ENCODE measurements around the gene ERG. TPM values are rescaled to one million over a fixed set of nuclear protein-coding genes. Genes with fewer than 3 reads are reported as not detected.

ERG gene
- total RNA-seq, 2 experiments from 2014 or later = not detected

DNA sequence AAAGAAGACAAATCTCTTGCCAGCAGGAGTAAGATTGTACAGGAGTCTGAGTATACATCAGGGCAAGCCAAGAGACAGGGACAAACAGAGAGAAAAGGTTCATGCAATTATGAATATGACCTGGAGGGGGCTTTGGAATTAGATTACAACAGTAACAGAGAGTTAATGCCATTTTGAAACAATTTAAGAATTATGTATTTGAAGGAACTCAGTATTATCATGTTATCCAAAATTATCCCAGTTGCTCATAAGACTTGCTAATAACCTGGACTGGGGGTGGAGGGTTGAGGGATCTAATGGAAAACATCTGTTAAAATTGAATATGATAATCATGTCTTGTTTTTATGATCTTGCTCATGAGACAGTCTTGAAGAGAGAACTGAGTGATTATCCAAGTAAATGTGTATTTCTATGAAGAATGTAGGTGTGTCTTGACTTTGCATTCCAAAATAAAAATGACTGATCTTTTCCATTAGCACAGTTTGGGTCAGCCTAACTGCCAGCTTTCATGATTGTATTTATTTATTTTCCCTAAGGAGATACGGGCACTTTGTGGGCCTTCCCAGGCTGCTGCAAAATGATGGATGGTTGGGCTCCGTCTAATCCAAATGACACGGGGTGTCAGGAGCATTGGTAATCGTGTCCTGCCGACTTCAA lies 117.7 kb downstream of the ERG start:
- ATAC-seq (ENCODE audit: poor library complexity) = no peak
- no peaks in the 10 kb centered on the region for H3K36me3 Mint-ChIP-seq (ENCODE audit: low read depth)
- H3K4me3 ChIP-seq (ENCODE audit: low read length) = no peak overlapping the region
- intact Hi-C loops (cut with DNase I, micrococcal nuclease) = no loop called here
- H3K4me1 ChIP-seq (ENCODE audit: insufficient read depth, low read length) = no peaks in the 10 kb centered on the region
- peaks cover 4% of the 10 kb centered on the region for H3K4me1 Mint-ChIP-seq (ENCODE audit: low read depth)
- peaks cover 52% of the 10 kb centered on the region for H3K27me3 Mint-ChIP-seq
- peaks cover 0 to 15% of the 10 kb centered on the region in 2 experiments for H3K9me3 ChIP-seq (ENCODE audit: control insufficient read depth in 1 of 2, insufficient read depth in 1 of 2, low read length in 2 of 2)
- ChIA-PET CTCF (no interaction called here), POLR2A (no interaction called here)
- TF ChIP-seq, protein P1, sequence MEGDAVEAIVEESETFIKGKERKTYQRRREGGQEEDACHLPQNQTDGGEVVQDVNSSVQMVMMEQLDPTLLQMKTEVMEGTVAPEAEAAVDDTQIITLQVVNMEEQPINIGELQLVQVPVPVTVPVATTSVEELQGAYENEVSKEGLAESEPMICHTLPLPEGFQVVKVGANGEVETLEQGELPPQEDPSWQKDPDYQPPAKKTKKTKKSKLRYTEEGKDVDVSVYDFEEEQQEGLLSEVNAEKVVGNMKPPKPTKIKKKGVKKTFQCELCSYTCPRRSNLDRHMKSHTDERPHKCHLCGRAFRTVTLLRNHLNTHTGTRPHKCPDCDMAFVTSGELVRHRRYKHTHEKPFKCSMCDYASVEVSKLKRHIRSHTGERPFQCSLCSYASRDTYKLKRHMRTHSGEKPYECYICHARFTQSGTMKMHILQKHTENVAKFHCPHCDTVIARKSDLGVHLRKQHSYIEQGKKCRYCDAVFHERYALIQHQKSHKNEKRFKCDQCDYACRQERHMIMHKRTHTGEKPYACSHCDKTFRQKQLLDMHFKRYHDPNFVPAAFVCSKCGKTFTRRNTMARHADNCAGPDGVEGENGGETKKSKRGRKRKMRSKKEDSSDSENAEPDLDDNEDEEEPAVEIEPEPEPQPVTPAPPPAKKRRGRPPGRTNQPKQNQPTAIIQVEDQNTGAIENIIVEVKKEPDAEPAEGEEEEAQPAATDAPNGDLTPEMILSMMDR (IDR thresholded peaks at IDR 0.05) = no peak
- no peak overlapping the region for H3K27ac Mint-ChIP-seq
- DNase-seq = no peak
- peaks cover 2 to 8% of the 10 kb centered on the region in 2 experiments for H3K27me3 ChIP-seq (ENCODE audit: control insufficient read depth in 1 of 2, insufficient read depth in 2 of 2, low read length in 2 of 2)
- no peak overlapping the region for H3K27ac ChIP-seq (ENCODE audit: low read depth in 1 of 2, low read length in 2 of 2)
- no peaks in the 10 kb centered on the region for H3K36me3 ChIP-seq (ENCODE audit: insufficient read depth, low read length)
- no peaks in the 10 kb centered on the region for H3K9me3 Mint-ChIP-seq
- H3K4me3 Mint-ChIP-seq = no peak overlapping the region

DNA sequence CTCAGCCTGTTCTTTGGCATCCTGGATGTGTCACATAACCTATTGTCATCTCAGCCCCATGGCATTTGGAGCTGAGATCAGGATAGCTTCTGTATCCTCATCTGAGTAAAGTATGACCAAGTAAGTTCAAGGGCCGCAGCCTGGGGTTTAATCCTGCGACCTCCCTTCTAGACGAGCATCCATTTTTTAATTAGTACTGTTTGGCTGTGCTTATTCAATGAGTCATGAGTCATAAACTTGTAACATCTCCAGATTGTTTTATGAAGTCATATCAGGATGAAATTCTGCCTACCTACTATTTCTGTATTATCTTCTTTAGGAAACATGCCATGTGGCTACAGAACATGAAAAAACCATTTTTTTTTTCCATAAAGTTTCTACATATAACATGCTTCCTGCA lies 119.1 kb downstream of the ERG start:
- Mint-ChIP-seq H3K4me3 (no peak overlapping the region), H3K27ac (no peak overlapping the region), H3K9me3 (peaks cover 2% of the 10 kb centered on the region), H3K4me1 (ENCODE audit: low read depth) (peaks cover 4% of the 10 kb centered on the region), H3K36me3 (ENCODE audit: low read depth) (no peaks in the 10 kb centered on the region), H3K27me3 (peaks cover 51% of the 10 kb centered on the region)
- no peaks in the 10 kb centered on the region for H3K36me3 ChIP-seq (ENCODE audit: insufficient read depth, low read length)
- no peaks in the 10 kb centered on the region for H3K4me1 ChIP-seq (ENCODE audit: insufficient read depth, low read length)
- CTCF ChIA-PET = no interaction called here
- DNase-seq (no peak), ATAC-seq (ENCODE audit: poor library complexity) (no peak)
- intact Hi-C loops (cut with DNase I, micrococcal nuclease) = no loop called here
- peaks cover 0 to 14% of the 10 kb centered on the region in 2 experiments for H3K9me3 ChIP-seq (ENCODE audit: control insufficient read depth in 1 of 2, insufficient read depth in 1 of 2, low read length in 2 of 2)
- POLR2A ChIA-PET = no interaction called here
- TF ChIP-seq, protein P1 (IDR thresholded peaks at IDR 0.05) = no peak
- H3K27me3 ChIP-seq (ENCODE audit: control insufficient read depth in 1 of 2, insufficient read depth in 2 of 2, low read length in 2 of 2) = peaks cover 3 to 5% of the 10 kb centered on the region in 2 experiments
- no peak overlapping the region for H3K4me3 ChIP-seq (ENCODE audit: low read length)
- no peak overlapping the region for H3K27ac ChIP-seq (ENCODE audit: low read depth in 1 of 2, low read length in 2 of 2)

DNA sequence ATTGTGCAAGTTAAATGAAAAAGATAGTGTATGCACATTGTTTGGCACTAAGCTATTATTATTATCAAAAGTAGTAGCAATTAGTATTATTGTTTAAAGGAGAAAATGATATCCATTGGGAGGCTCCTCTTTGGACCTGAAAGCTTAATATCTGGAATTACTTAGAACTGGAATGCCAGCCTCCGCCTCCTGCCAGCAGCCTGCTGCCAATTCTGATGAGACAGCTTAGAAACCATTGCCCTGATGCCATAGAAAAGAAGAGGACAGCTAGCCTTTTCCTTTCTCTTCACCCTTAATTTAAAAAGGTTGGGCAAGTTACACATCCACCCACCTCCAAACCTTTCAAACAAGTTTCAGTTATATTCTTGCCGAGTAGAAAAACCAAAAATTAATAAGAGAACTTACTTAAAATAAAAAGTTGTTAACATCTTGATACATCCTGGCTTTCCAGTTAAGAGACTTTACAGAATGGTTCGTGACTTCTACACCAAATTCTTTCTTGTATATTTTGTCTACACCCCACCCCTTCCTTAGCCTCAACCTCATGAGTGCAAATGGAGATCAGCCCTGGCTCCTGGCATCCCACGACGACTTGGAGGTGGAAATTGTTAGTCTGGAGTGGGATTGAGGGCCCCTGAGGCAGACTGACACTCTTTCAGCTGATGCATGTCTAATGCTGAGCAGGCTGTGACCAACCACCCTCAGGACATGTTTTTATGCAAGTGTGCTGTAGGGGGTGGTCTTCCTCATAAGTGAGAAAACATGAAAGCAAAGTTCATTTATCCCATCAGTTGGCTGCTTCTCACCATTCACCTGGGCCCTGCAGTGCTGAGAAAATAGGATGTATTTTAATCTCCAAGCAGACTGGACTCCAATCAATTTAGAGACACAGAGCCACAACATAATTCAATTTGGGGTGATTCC lies 120.8 kb downstream of the ERG start:
- ChIA-PET POLR2A (no interaction called here), CTCF (no interaction called here)
- peaks cover 0 to 5% of the 10 kb centered on the region in 2 experiments for H3K27me3 ChIP-seq (ENCODE audit: control insufficient read depth in 1 of 2, insufficient read depth in 2 of 2, low read length in 2 of 2)
- H3K4me3 ChIP-seq (ENCODE audit: low read length) = no peak overlapping the region
- no peak overlapping the region for H3K4me3 Mint-ChIP-seq
- no peak for DNase-seq
- no peak overlapping the region for H3K27ac ChIP-seq (ENCODE audit: low read depth in 1 of 2, low read length in 2 of 2)
- no peaks in the 10 kb centered on the region for H3K36me3 ChIP-seq (ENCODE audit: insufficient read depth, low read length)
- intact Hi-C loops (cut with DNase I, micrococcal nuclease) = no loop called here
- peaks cover 5% of the 10 kb centered on the region for H3K9me3 Mint-ChIP-seq
- H3K4me1 Mint-ChIP-seq (ENCODE audit: low read depth) = peaks cover 4% of the 10 kb centered on the region
- TF ChIP-seq, protein P1 (IDR thresholded peaks at IDR 0.05) = no peak
- no peaks in the 10 kb centered on the region for H3K4me1 ChIP-seq (ENCODE audit: insufficient read depth, low read length)
- no peak overlapping the region for H3K27ac Mint-ChIP-seq
- ATAC-seq (ENCODE audit: poor library complexity) = no peak
- peaks cover 35% of the 10 kb centered on the region for H3K27me3 Mint-ChIP-seq
- H3K9me3 ChIP-seq (ENCODE audit: control insufficient read depth in 1 of 2, insufficient read depth in 1 of 2, low read length in 2 of 2) = peaks cover 0 to 5% of the 10 kb centered on the region in 2 experiments
- no peaks in the 10 kb centered on the region for H3K36me3 Mint-ChIP-seq (ENCODE audit: low read depth)

Data from CD4-positive, alpha-beta T cell (primary cell).